ENCODE results near the gene CHID1.
A peak's percentile ranks its signal among the peaks of the same experiment; 100 is the strongest.

CHID1 gene

GRCh38 chr11:829847-830294 is 80.7 kb downstream of the CHID1 start:
- Histone ChIP-seq H3K9me3 (ENCODE audit: control insufficient read depth, insufficient read depth, low read length) (no peaks in the 10 kb centered on the region), H3K4me3 (ENCODE audit: low read length) (peak overlapping the region; percentile 27; the same call in 1 of the 2 replicates), H3K27ac (ENCODE audit: low read length) (no peak overlapping the region), H3K27me3 (ENCODE audit: control insufficient read depth, insufficient read depth, low read length) (peaks cover 6% of the 10 kb centered on the region; the same call in 1 of the 2 replicates), H3K4me1 (ENCODE audit: control insufficient read depth, insufficient read depth, low read length) (peaks cover 28% of the 10 kb centered on the region), H3K36me3 (ENCODE audit: control insufficient read depth, insufficient read depth, low read length) (no peaks in the 10 kb centered on the region)
- no peak for DNase-seq (ENCODE audit: low read depth, low spot score)
- no CpG with 5 or more reads among the region's 39 CpGs for WGBS (ENCODE audit: insufficient coverage, insufficient read length)

DNA sequence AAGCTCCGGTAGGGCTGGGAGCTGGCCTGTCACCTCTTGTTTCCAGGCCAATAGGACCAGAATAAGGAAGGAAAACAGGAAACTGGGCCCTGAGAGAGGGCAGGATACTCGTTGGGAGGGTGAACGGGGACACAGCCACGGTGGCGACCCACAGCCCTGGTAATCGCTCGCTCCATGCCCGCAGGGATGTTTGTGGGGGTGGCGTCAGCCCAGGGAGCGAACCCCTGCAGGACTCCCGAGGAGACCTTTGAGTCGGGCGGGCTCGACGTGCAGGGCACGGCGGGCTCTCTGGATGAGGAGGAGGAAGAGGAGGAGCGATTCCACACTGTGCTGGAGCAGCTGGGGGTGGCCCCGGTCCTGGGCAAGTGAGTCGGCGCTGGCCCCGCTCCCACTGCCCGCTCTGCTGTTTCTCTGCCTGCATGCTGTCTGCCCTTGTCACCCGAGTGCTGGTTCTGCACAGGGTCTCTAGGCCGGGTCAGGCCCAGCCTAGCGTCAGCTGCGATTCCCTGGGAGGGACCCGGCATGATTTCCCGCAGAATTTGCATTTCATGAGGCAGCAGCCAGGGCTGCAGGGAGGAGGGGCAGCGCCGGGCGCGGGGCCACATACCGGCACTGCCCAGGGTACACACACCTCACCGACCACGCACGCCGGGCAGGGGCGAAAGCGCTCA is 81.3 kb downstream of the CHID1 start:
- Histone ChIP-seq H3K4me3 (ENCODE audit: low read length) (peak overlapping the region; percentile 27; the same call in 1 of the 2 replicates), H3K27ac (ENCODE audit: low read length) (no peak overlapping the region), H3K4me1 (ENCODE audit: control insufficient read depth, insufficient read depth, low read length) (peaks cover 24% of the 10 kb centered on the region)

DNA sequence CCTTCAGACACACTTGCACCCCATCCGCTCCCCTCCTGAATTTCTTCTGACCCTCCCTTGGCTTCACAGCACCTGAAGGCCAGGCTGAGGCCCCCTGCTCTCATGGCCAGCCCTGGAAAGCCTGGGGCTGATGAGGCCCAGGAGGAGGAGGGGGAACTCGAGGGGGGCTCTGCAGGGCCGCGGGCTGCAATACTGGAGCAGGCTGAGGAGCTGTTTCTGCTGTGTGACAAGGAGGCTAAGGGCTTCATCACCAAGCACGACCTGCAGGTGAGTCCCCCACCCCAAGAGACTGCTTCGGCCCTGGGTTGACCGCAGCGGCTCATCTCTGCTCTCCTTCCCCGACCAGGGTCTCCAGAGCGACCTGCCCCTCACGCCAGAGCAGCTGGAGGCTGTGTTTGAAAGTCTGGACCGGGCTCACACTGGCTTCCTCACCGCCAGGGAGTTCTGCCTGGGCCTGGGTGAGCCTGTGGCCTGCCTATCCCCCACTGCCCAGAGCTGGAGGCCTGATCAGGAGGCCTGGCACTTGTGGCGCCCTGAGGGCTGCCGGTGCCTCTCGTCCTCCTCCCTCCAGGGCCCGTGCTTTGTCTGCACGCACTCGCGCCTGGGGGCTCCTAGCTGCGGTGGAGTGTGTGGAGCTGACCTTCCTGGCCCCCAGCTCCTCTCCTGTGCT is 82.0 kb downstream of the CHID1 start:
- Histone ChIP-seq H3K4me3 (ENCODE audit: low read length) (no peak overlapping the region; the same call in 1 of the 2 replicates), H3K4me1 (ENCODE audit: control insufficient read depth, insufficient read depth, low read length) (peaks cover 21% of the 10 kb centered on the region), H3K27me3 (ENCODE audit: control insufficient read depth, insufficient read depth, low read length) (peaks cover 6% of the 10 kb centered on the region; the same call in 1 of the 2 replicates), H3K9me3 (ENCODE audit: control insufficient read depth, insufficient read depth, low read length) (no peaks in the 10 kb centered on the region), H3K27ac (ENCODE audit: low read length) (no peak overlapping the region), H3K36me3 (ENCODE audit: control insufficient read depth, insufficient read depth, low read length) (peaks cover 9% of the 10 kb centered on the region; the same call in 1 of the 2 replicates)
- WGBS (ENCODE audit: insufficient coverage, insufficient read length): no CpG with 5 or more reads among the region's 21 CpGs
- DNase-seq (ENCODE audit: low read depth, low spot score): no peak

More for the DNA sequence above, 81.3 kb downstream of the CHID1 start:
- WGBS (ENCODE audit: insufficient coverage, insufficient read length): no CpG with 5 or more reads among the region's 40 CpGs
- Histone ChIP-seq H3K36me3 (ENCODE audit: control insufficient read depth, insufficient read depth, low read length) (peaks cover 3% of the 10 kb centered on the region; the same call in 1 of the 2 replicates), H3K27me3 (ENCODE audit: control insufficient read depth, insufficient read depth, low read length) (peaks cover 6% of the 10 kb centered on the region; the same call in 1 of the 2 replicates), H3K9me3 (ENCODE audit: control insufficient read depth, insufficient read depth, low read length) (no peaks in the 10 kb centered on the region)
- no peak for DNase-seq (ENCODE audit: low read depth, low spot score)

- Histone ChIP-seq H3K27me3 (ENCODE audit: control insufficient read depth, insufficient read depth, low read length) (peaks cover 6% of the 10 kb centered on the region; the same call in 1 of the 2 replicates), H3K4me3 (ENCODE audit: low read length) (peak within 1 kb of the TSS; percentile 49; the same call in 1 of the 2 replicates), H3K9me3 (ENCODE audit: control insufficient read depth, insufficient read depth, low read length) (no peaks in the 10 kb centered on the region), H3K36me3 (ENCODE audit: control insufficient read depth, insufficient read depth, low read length) (peaks cover 9% of the 10 kb centered on the region; the same call in 1 of the 2 replicates), H3K27ac (ENCODE audit: low read length) (no peak within 1 kb of the TSS), H3K4me1 (ENCODE audit: control insufficient read depth, insufficient read depth, low read length) (peaks cover 21% of the 10 kb centered on the region)
- WGBS (ENCODE audit: insufficient coverage, insufficient read length): no CpG with 5 or more reads among the region's 5 CpGs
- no peak for DNase-seq (ENCODE audit: low read depth, low spot score)
These were observed 82.8 kb downstream of the CHID1 start, which contains the start of gene CRACR2B for GRCh38 chr11:827897-828192. TSS of gene CRACR2B (plus strand) at chr11:827919. CDS start at chr11:828608, 689 bp downstream.

DNA sequence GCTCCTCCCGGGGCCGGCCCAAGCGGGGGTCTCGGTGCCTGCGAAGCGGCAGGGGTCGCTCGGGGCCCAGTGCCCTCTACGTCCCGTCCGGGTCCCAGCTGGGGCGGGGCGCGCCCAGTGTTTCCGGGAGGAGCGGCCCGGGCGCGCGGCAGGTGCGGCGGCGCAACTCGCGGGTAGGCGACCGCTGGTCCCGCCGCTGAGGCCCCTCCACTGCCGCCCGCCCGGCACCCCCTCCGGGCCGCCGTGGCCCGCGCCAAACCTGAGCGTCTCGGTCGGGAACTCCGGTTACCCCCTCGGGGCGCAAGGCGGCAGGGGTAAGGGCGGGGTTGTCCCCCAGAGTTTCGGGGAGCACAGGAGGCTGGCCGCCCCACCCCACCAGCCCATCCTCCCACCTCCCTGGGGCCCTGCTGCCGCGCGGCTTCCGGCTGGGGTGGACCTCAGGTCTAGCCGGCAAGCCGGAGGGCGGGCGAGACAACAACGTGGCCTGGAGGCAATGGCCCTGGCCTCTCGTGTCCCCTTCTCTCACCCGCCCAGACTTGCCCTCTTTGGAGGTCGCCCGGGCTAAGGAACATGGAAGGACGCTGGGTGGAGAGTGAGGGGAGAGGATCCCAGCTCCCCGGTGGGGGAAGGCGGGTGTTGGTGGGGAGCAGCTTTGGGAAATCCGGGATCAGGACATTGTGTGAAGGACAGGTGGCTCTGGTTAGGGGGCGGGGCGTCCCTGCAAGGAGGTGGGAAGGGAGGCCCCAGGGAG is 83.3 kb downstream of the CHID1 start:
- DNase-seq (ENCODE audit: low read depth, low spot score): no peak
- no peak overlapping the region for H3K27ac ChIP-seq (ENCODE audit: low read length)
- H3K4me1 ChIP-seq (ENCODE audit: control insufficient read depth, insufficient read depth, low read length): peaks cover 20% of the 10 kb centered on the region
- no CpG with 5 or more reads among the region's 66 CpGs for WGBS (ENCODE audit: insufficient coverage, insufficient read length)
- peak overlapping the region; percentile 49; the same call in 1 of the 2 replicates for H3K4me3 ChIP-seq (ENCODE audit: low read length)
- H3K27me3 ChIP-seq (ENCODE audit: control insufficient read depth, insufficient read depth, low read length): peaks cover 6% of the 10 kb centered on the region; the same call in 1 of the 2 replicates
- no peaks in the 10 kb centered on the region for H3K9me3 ChIP-seq (ENCODE audit: control insufficient read depth, insufficient read depth, low read length)
- H3K36me3 ChIP-seq (ENCODE audit: control insufficient read depth, insufficient read depth, low read length): peaks cover 9% of the 10 kb centered on the region; the same call in 1 of the 2 replicates

- Histone ChIP-seq H3K27ac (ENCODE audit: low read length) (no peak overlapping the region), H3K4me3 (ENCODE audit: low read length) (peak overlapping the region; percentile 49; the same call in 1 of the 2 replicates), H3K4me1 (ENCODE audit: control insufficient read depth, insufficient read depth, low read length) (peaks cover 16% of the 10 kb centered on the region), H3K36me3 (ENCODE audit: control insufficient read depth, insufficient read depth, low read length) (peaks cover 9% of the 10 kb centered on the region; the same call in 1 of the 2 replicates), H3K27me3 (ENCODE audit: control insufficient read depth, insufficient read depth, low read length) (peaks cover 4% of the 10 kb centered on the region; the same call in 1 of the 2 replicates), H3K9me3 (ENCODE audit: control insufficient read depth, insufficient read depth, low read length) (no peaks in the 10 kb centered on the region)
- DNase-seq (ENCODE audit: low read depth, low spot score): no peak
- no CpG with 5 or more reads among the region's 22 CpGs for WGBS (ENCODE audit: insufficient coverage, insufficient read length)
These were observed 83.8 kb downstream of the CHID1 start for GRCh38 chr11:826836-827145.

- no peak overlapping the region for H3K4me3 ChIP-seq (ENCODE audit: low read length)
- 0 out of 2 replicates have a peak, but pooled peaks cover 1% of the 10 kb centered on the region for H3K27me3 ChIP-seq (ENCODE audit: control insufficient read depth, insufficient read depth, low read length)
- peaks cover 16% of the 10 kb centered on the region for H3K4me1 ChIP-seq (ENCODE audit: control insufficient read depth, insufficient read depth, low read length)
- WGBS (ENCODE audit: insufficient coverage, insufficient read length): no CpG with 5 or more reads among the region's 9 CpGs
- no peak overlapping the region for H3K27ac ChIP-seq (ENCODE audit: low read length)
- no peaks in the 10 kb centered on the region for H3K9me3 ChIP-seq (ENCODE audit: control insufficient read depth, insufficient read depth, low read length)
- no peak for DNase-seq (ENCODE audit: low read depth, low spot score)
- H3K36me3 ChIP-seq (ENCODE audit: control insufficient read depth, insufficient read depth, low read length): peaks cover 9% of the 10 kb centered on the region; the same call in 1 of the 2 replicates
These were observed 84.4 kb downstream of the CHID1 start for GRCh38 chr11:826227-826621.

GRCh38 chr11:825366-826226 is 85.0 kb downstream of the CHID1 start:
- H3K4me1 ChIP-seq (ENCODE audit: control insufficient read depth, insufficient read depth, low read length): peaks cover 14% of the 10 kb centered on the region
- H3K9me3 ChIP-seq (ENCODE audit: control insufficient read depth, insufficient read depth, low read length): no peaks in the 10 kb centered on the region
- no peak overlapping the region for H3K4me3 ChIP-seq (ENCODE audit: low read length)
- peaks cover 11% of the 10 kb centered on the region; the same call in 1 of the 2 replicates for H3K36me3 ChIP-seq (ENCODE audit: control insufficient read depth, insufficient read depth, low read length)
- no peak for DNase-seq (ENCODE audit: low read depth, low spot score)
- no peaks in the 10 kb centered on the region for H3K27me3 ChIP-seq (ENCODE audit: control insufficient read depth, insufficient read depth, low read length)
- H3K27ac ChIP-seq (ENCODE audit: low read length): no peak overlapping the region
- WGBS (ENCODE audit: insufficient coverage, insufficient read length): no CpG with 5 or more reads among the region's 12 CpGs

GRCh38 chr11:824942-825341 is 85.7 kb downstream of the CHID1 start:
- no peak for DNase-seq (ENCODE audit: low read depth, low spot score)
- Histone ChIP-seq H3K27ac (ENCODE audit: low read length) (no peak overlapping the region), H3K4me3 (ENCODE audit: low read length) (no peak overlapping the region), H3K27me3 (ENCODE audit: control insufficient read depth, insufficient read depth, low read length) (no peaks in the 10 kb centered on the region), H3K36me3 (ENCODE audit: control insufficient read depth, insufficient read depth, low read length) (peaks cover 11% of the 10 kb centered on the region; the same call in 1 of the 2 replicates), H3K9me3 (ENCODE audit: control insufficient read depth, insufficient read depth, low read length) (no peaks in the 10 kb centered on the region), H3K4me1 (ENCODE audit: control insufficient read depth, insufficient read depth, low read length) (peaks cover 15% of the 10 kb centered on the region)
- no CpG with 5 or more reads among the region's 11 CpGs for WGBS (ENCODE audit: insufficient coverage, insufficient read length)

Data from iPS DF 6.9 (cell line).